ENCODE measurements around the gene TTC27.

- TF ChIP-seq EZH2 (IDR thresholded peaks at IDR 0.05; ENCODE audit: borderline replicate concordance, low read length), result no peak
- no peak for TF ChIP-seq CTCF (conservative IDR thresholded peaks at IDR 0.05 in 1 of 2, IDR thresholded peaks at IDR 0.05 in 1 of 2; ENCODE audit: extremely low read depth in 1 of 2, insufficient read depth in 1 of 2, low read depth in 1 of 2, low read length in 2 of 2)
Measured at GRCh38 chr2:32843699-32844098, 215.8 kb downstream of the TTC27 start.
